Caco-2 (cell line): ENCODE results near the gene HAUS7. TPM values are rescaled to one million over a fixed set of nuclear protein-coding genes. Genes with fewer than 3 reads are reported as not detected.

ENCODE experiments used
- BruUV-seq: library from RNA; stranded (reverse); fragments of 400-500 nt; replicated peaks from 2 replicates; lab custom pipeline; 2021; lab: Mats Ljungman, UMichigan
- CTCF ChIA-PET: fragments of 300-600 bp; sonication (Branson Sonifier 250); formaldehyde crosslinking; loops from one replicate; lab custom pipeline; 2022; ENCODE audit warnings: antibody characterized with exemption; lab: Charles Lee
- POLR2A ChIA-PET: fragments of 300-600 bp; sonication (Branson Sonifier 250); formaldehyde crosslinking; loops from one replicate; lab custom pipeline; 2022; ENCODE audit warnings: antibody characterized with exemption; lab: Charles Lee
- DNase-seq, 2 experiments: peaks; one replicate each; pipeline versions ENCODE4 v3.0.0 to v3.0.0-alpha.2; 2020 to 2022
- H3K27me3 ChIP-seq: replicated peaks from 2 replicates; pipeline ENCODE4 v1.6.0; 2011; ENCODE audit warnings: low read length; ENCODE audit not compliant: control insufficient read depth, insufficient read depth
- H3K36me3 ChIP-seq: 2 replicates; pipeline ENCODE4 v1.5.1; 2011; ENCODE audit warnings: low read length; ENCODE audit not compliant: control insufficient read depth, insufficient read depth
- H3K4me1 ChIP-seq: fragments of 250-450 bp; sonication (Bioruptor Pico); 2 replicates; pipeline ENCODE4 v1.5.1; 2020; ENCODE audit warnings: mild to moderate bottlenecking
- H3K4me3 ChIP-seq: 2 replicates; pipeline ENCODE4 v1.5.1; 2011; ENCODE audit warnings: low read depth, mild to moderate bottlenecking, control low read depth, low read length
- H3K9me3 ChIP-seq: fragments of 250-450 bp; sonication (Bioruptor Pico); 2 replicates; pipeline ENCODE4 v1.5.1; 2020; ENCODE audit warnings: mild to moderate bottlenecking, moderate library complexity
- H3K27ac Mint-ChIP-seq: one replicate; pipeline ENCODE4 v1.8.0; 2022; ENCODE audit warnings: mixed read lengths; ENCODE audit not compliant: unreplicated experiment
- H3K27me3 Mint-ChIP-seq: one replicate; pipeline ENCODE4 v1.8.0; 2022; ENCODE audit warnings: mixed read lengths; ENCODE audit not compliant: insufficient read depth, unreplicated experiment
- H3K36me3 Mint-ChIP-seq: one replicate; pipeline ENCODE4 v1.8.0; 2022; ENCODE audit warnings: mild to moderate bottlenecking, mixed read lengths; ENCODE audit not compliant: insufficient read depth, unreplicated experiment
- H3K4me1 Mint-ChIP-seq: one replicate; pipeline ENCODE4 v1.8.0; 2022; ENCODE audit warnings: low read depth, mixed read lengths; ENCODE audit not compliant: unreplicated experiment
- H3K4me3 Mint-ChIP-seq: one replicate; pipeline ENCODE4 v1.8.0; 2022; ENCODE audit warnings: mild to moderate bottlenecking, moderate library complexity, mixed read lengths; ENCODE audit not compliant: unreplicated experiment
- H3K9me3 Mint-ChIP-seq: one replicate; pipeline ENCODE4 v1.8.0; 2022; ENCODE audit warnings: mixed read lengths; ENCODE audit not compliant: unreplicated experiment
- CTCF ChIP-seq, 2 experiments: fragments of 200-600 bp in 1 of 2; IDR thresholded peaks; 1 replicate in 1 of 2; 2 replicates in 1 of 2; pipeline versions ENCODE4 v1.5.1 to v1.8.0; 2011 to 2022; ENCODE audit warnings: antibody characterized with exemption in 1 of 2, control low read depth in 1 of 2, inconsistent platforms in 1 of 2, low read depth in 1 of 2, low read length in 1 of 2, mild to moderate bottlenecking in 1 of 2, moderate library complexity in 1 of 2; ENCODE audit not compliant: insufficient read depth in 1 of 2, severe bottlenecking in 1 of 2, unreplicated experiment in 1 of 2
- intact Hi-C: fragments of 100-400 bp; cut with micrococcal nuclease; formaldehyde crosslinking; loops from one replicate; pipeline ENCODE4 v1.10.0; 2022; ENCODE audit not compliant: unreplicated experiment
- total RNA-seq: library from RNA; stranded (reverse); gene quantifications from 2 replicates; pipeline ENCODE4 v1.2.3, GENCODE V29; 2022

The HAUS7 gene
- total RNA-seq, 1 experiment from 2014 or later, result 34.0 TPM

GRCh38 chrX:153433781-153434285, 36.5 kb downstream of the HAUS7 start:
- Mint-ChIP-seq H3K27ac (no peak overlapping the region), H3K4me3 (no peak overlapping the region), H3K36me3 (no peaks in the 10 kb centered on the region), H3K9me3 (peaks cover 9% of the 10 kb centered on the region), H3K4me1 (no peaks in the 10 kb centered on the region), H3K27me3 (no peaks in the 10 kb centered on the region)
- Histone ChIP-seq H3K36me3 (no peaks in the 10 kb centered on the region), H3K9me3 (no peaks in the 10 kb centered on the region), H3K27me3 (no peaks in the 10 kb centered on the region), H3K4me3 (no peak overlapping the region), H3K4me1 (no peaks in the 10 kb centered on the region)
- no peak for TF ChIP-seq CTCF (IDR thresholded peaks at IDR 0.05; ENCODE audit: insufficient read depth in 1 of 2, low read depth in 1 of 2, low read length in 1 of 2, severe bottlenecking in 1 of 2, unreplicated experiment in 1 of 2)
- CTCF ChIA-PET, result no interaction called here
- intact Hi-C loops, result loop anchor here (10.0 kb wide), 1 partner anchor 399 kb away; no protein-coding TSS in a partner anchor
- POLR2A ChIA-PET, result no interaction called here
- no peak for DNase-seq
- no TSS peak for BruUV-seq

GRCh38 chrX:153433161-153433680, 37.2 kb downstream of the HAUS7 start:
- no peaks in the 10 kb centered on the region for H3K9me3 ChIP-seq
- Mint-ChIP-seq H3K27me3 (no peaks in the 10 kb centered on the region), H3K27ac (no peak overlapping the region), H3K36me3 (no peaks in the 10 kb centered on the region), H3K4me3 (no peak overlapping the region), H3K4me1 (no peaks in the 10 kb centered on the region), H3K9me3 (peaks cover 9% of the 10 kb centered on the region)
- intact Hi-C loops, result loop anchor here (10.0 kb wide), 1 partner anchor 398 kb away; no protein-coding TSS in a partner anchor
- H3K36me3 ChIP-seq, result no peaks in the 10 kb centered on the region
- no peaks in the 10 kb centered on the region for H3K4me1 ChIP-seq
- ChIA-PET CTCF (no interaction called here), POLR2A (no interaction called here)
- DNase-seq, result no peak
- no peaks in the 10 kb centered on the region for H3K27me3 ChIP-seq
- no TSS peak for BruUV-seq
- H3K4me3 ChIP-seq, result no peak overlapping the region
- TF ChIP-seq CTCF (IDR thresholded peaks at IDR 0.05; ENCODE audit: insufficient read depth in 1 of 2, low read depth in 1 of 2, low read length in 1 of 2, severe bottlenecking in 1 of 2, unreplicated experiment in 1 of 2), result no peak

GRCh38 chrX:153430796-153431195, 39.6 kb downstream of the HAUS7 start:
- ChIA-PET CTCF (no interaction called here), POLR2A (no interaction called here)
- no peak overlapping the region for H3K27ac Mint-ChIP-seq
- peaks cover 18% of the 10 kb centered on the region for H3K9me3 Mint-ChIP-seq
- H3K36me3 Mint-ChIP-seq, result no peaks in the 10 kb centered on the region
- no peaks in the 10 kb centered on the region for H3K27me3 ChIP-seq
- H3K36me3 ChIP-seq, result no peaks in the 10 kb centered on the region
- no peak overlapping the region for H3K4me3 Mint-ChIP-seq
- H3K4me3 ChIP-seq, result no peak overlapping the region
- peaks cover 2% of the 10 kb centered on the region for H3K27me3 Mint-ChIP-seq
- intact Hi-C loops, result loop anchor here (10.0 kb wide), 1 partner anchor 396 kb away; no protein-coding TSS in a partner anchor
- BruUV-seq, result no TSS peak
- H3K4me1 ChIP-seq, result no peaks in the 10 kb centered on the region
- no peaks in the 10 kb centered on the region for H3K4me1 Mint-ChIP-seq
- H3K9me3 ChIP-seq, result no peaks in the 10 kb centered on the region
- DNase-seq, result no peak
- TF ChIP-seq CTCF (IDR thresholded peaks at IDR 0.05; ENCODE audit: insufficient read depth in 1 of 2, low read depth in 1 of 2, low read length in 1 of 2, severe bottlenecking in 1 of 2, unreplicated experiment in 1 of 2), result no peak
